Stimulated activated CD8-positive, alpha-beta memory T cell treated with anti-CD3 and anti-CD28 coated beads, Interleukin-4, amount 100 ng/mL, for 24 hours (primary cell): ENCODE data around the gene NEDD9.

Experiments
- DNase-seq: peaks from one replicate; pipeline ENCODE4 v3.0.0-alpha.2; 2020; ENCODE audit warnings: low read depth

Gene NEDD9

GRCh38 chr6:11141295-11141694 lies 91.2 kb downstream of the NEDD9 start:
- no peak for DNase-seq

GRCh38 chr6:11140056-11140455 lies 92.4 kb downstream of the NEDD9 start:
- DNase-seq = no peak

- DNase-seq = no peak
Measured at GRCh38 chr6:11139051-11139960, 93.2 kb downstream of the NEDD9 start.

- no peak for DNase-seq
Measured at GRCh38 chr6:11136809-11137208, 95.7 kb downstream of the NEDD9 start.
